GM18520 (cell line): Measurements from ENCODE around the gene PMF1.
A peak's percentile ranks its signal among the peaks of the same experiment; 100 is the strongest.
"Not testable (repeated sequence)": the region's sequence is repeated elsewhere in the genome, so short reads cannot be mapped to it uniquely, and the experiment has no call there.

Experiments used
- ATAC-seq: cut with Tn5 transposase; IDR thresholded peaks from one replicate; pipeline ENCODE4 v1.9.1; 2021; ENCODE audit not compliant: unreplicated experiment

PMF1 gene

DNA sequence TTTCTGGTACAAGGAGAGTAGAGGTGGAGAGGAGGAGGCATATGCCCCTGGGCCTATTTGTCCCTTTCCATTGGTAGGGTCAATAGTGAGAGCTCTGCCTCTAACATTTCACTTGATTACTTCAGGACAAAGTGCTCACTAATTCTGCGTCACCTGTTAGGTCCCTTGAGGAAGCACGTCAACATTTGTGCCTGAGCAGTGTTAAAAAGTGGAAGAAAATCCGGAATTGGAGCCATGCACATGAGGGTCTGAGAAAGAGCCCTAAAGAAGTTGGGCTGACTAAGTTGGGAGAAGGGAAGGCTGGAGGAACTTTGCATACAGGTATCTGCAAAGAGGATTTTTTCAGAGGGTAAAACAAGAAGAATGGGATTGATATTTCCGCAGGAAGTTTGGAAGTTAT is 17.0 kb upstream of the PMF1 start:
- no peak for ATAC-seq

- ATAC-seq, result no peak
Observed at GRCh38 chr1:156196445-156196844, 16.4 kb upstream of the PMF1 start.

GRCh38 chr1:156198831-156199349 is 13.9 kb upstream of the PMF1 start:
- peak; percentile 41 for ATAC-seq

- ATAC-seq, result no peak
Observed at GRCh38 chr1:156200044-156200443, 12.8 kb upstream of the PMF1 start.

- no peak for ATAC-seq
Observed at GRCh38 chr1:156203331-156203730, 9.5 kb upstream of the PMF1 start.

GRCh38 chr1:156204686-156205085 is 8.1 kb upstream of the PMF1 start:
- ATAC-seq, result no peak

DNA sequence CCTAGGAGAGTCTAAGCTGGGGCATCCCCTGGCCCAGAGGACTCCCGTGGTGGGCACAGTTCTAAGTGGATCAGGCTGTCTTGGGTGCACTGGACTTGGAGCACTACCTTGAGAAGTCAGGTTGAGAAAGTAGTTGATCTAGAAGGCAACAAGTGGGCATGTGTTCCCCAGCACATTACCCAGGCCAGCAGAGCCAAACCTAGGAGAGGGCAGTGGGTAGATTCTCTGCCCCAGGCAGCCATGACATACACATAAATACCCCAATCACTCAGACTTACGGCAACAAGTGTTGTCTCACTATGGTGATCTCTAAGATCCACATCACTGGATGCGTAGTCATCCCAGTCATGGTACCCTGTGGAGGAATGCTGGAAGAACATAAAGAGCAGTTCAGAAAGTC is 1.6 kb upstream of the PMF1 start:
- no peak for ATAC-seq

DNA sequence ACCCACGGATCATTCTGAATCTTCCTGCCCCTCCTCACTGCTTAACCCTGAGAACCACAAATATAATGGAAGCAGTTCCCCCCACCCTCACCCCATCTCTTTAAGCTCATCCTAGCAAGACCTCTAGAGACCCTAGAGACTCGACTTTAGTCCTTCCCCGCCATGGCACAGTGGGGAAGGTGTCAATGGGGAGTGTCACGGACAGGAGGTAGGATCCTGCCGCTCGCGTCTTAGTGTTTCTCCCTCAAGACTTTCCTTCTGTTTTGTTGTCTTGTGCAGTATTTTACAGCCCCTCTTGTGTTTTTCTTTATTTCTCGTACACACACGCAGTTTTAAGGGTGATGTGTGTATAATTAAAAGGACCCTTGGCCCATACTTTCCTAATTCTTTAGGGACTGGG is 677 bp upstream of the PMF1 start:
- no peak for ATAC-seq

- no peak for ATAC-seq
Observed at GRCh38 chr1:156213644-156213966, 798 bp downstream of the PMF1 start.

DNA sequence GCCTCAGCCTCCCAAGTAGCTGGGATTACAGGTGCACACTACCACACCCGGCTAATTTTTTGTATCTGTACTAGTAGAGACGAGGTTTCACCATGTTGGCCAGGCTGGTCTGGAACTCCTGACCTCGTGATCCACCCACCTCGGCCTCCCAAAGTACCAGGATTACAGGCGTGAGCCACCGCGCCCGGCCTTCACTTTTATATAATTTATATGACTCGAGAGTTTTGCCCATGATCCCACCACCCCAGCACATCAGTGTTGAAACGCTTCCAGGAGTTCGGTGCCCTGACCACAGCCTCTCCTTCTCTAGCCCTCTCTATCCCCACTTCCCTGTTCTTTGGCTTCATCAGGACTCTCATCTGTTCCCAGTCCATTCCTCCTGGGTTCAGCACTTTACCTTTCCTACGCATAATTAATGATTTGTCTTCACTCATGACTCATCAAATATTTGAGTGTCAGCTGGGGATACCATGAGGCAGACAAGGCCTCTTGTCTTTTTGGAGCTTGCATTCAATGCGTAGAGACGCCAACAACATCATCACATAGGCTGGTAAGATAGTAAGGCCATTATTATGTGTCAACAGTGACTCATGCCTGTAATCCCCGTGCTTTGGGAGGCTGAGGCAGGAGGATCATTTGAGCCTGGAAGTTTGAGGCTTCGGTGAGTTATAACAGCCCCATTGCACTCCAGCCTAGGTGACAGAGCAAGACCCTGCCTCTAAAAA is 1.4 kb downstream of the PMF1 start:
- ATAC-seq, result no peak

GRCh38 chr1:156216361-156217086 is 3.7 kb downstream of the PMF1 start:
- not testable (repeated sequence) for ATAC-seq

- no peak for ATAC-seq
Observed at GRCh38 chr1:156217871-156218270, 5.1 kb downstream of the PMF1 start.

- ATAC-seq, result no peak
Observed at GRCh38 chr1:156220226-156220625, 7.4 kb downstream of the PMF1 start.

GRCh38 chr1:156221986-156222692 is 9.3 kb downstream of the PMF1 start:
- no peak for ATAC-seq

DNA sequence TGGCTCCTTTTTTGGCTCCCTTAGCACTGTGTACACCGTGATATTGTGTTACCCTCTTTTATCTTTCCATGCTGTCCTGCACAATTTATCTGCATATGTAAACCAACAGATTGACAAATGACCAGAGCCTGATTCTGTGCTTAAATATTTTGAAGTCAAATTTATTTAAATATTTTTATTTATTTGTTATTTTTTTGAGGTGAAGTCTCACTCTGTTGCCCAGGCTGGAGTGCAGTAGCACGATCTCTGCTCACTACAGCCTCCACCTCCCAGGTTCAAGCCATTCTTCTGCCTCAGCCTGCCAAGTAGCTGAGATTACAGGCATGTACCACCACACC is 12.8 kb downstream of the PMF1 start:
- no peak for ATAC-seq

GRCh38 chr1:156226116-156226538 is 13.3 kb downstream of the PMF1 start:
- peak; percentile 47 for ATAC-seq

DNA sequence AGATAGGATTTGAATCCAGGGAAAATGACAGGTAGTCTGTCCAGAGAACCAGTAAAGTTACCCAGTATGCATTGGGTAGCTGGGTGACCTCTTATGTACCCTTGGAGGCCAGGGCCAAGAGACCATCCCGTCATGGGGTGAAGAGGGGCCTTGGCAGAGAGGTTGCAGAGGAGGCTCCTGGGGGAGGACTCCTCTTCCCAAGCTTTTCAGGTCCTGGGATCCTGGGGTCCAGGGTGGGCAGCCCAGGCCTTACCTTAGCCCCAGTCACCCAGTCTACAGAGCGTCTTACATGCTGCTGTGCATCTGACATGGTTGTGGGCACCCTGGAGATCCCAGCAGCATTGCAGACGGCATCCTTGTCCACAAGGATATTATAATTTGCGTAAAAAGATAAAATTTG is 14.0 kb downstream of the PMF1 start:
- ATAC-seq, result no peak

- no peak for ATAC-seq
Observed at GRCh38 chr1:156228501-156228900, 15.7 kb downstream of the PMF1 start.

GRCh38 chr1:156229809-156230472 is 17.1 kb downstream of the PMF1 start:
- ATAC-seq, result no peak

DNA sequence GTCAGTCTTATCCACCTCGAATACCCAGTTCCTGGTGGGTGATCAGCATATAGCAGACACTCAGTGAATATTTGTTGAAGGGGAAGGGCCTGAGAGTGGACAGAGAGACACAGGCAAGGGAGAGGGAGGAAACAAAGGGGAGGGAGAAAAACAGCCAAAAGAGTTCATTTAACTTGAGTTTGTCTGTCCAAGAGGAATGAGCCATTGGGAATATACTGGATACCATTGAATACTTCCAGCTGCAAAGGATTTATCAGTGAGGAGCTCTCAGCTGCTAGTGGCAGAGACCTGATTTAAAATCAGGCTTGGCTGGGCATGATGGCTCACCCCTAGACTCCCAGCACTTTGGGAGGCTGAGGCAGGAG is 17.6 kb downstream of the PMF1 start:
- no peak for ATAC-seq

- ATAC-seq, result no peak
Observed at GRCh38 chr1:156232201-156232894, 19.5 kb downstream of the PMF1 start.
